GM19043 (cell line): ENCODE measurements around the gene DIO3.
"Not testable (repeated sequence)": the region's sequence is repeated elsewhere in the genome, so short reads cannot be mapped to it uniquely, and the experiment has no call there.

Experiments
- ATAC-seq: cut with Tn5 transposase; IDR thresholded peaks from one replicate; pipeline ENCODE4 v1.9.1; 2021; ENCODE audit warnings: low read depth; ENCODE audit not compliant: unreplicated experiment

DIO3 gene

DNA sequence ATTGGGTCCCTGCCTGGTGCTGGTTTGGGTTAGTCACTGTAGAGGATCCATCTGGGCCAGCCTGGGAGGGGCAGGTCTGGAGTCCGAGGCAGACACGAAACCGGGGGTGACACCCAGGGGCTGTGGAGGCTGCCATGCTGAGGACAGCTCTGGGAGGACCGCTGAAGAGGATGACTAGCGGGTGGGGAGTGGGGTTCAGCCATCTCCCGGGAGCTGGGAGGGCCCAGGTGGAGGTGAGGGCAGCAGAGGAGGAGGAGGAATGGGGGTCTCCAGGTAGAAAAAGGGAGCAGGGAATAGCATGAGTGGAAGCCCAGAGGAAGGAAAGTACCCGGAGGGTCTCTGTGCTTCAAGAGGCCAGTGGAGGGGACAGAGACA is 4.0 kb upstream of the DIO3 start:
- no peak for ATAC-seq

DNA sequence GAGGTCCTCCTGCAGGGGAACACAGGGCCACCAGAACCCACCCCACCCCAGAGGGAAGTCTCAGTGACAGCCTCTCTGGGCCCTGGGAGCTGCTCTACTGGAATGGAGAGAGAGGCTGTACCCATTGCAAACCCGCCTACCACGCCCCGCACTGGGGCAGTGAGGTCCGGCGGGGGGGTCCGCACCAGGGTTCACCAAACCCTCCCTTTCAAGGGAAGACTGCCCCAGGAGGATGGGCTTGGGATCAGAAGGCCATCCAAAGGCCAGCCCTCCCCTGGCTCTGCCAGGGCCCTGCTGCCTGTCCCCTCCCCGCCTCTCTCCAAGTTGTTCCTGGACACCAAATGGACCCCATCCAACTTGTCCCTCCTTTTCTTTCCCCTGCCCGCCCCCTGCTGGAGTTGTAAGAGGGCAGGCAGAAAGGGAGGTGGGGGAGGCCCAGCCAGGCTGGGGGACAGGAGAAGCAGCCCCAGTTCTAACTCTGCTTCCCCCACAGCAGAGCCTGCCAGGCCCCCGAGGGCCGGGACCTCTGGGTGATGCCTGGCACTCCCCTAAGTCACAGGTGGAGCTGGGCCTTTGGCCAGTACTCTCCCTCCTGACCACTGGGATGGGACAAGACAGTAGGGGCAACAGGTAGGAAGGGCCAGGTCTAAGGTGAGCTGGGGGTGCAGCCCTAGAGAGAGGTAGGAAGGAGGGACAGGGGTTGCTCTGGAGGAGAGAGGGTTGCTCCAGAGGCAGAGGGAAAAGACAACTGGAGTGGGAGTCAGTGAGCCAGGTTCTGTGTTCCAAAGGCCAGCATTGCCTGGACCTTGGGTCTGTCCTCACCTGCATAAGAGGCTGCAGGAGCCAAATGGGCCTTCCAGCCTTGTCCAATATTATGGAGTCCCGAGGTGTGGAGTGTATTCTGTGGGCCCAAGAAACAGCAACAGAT is 3.2 kb upstream of the DIO3 start:
- ATAC-seq: no peak

DNA sequence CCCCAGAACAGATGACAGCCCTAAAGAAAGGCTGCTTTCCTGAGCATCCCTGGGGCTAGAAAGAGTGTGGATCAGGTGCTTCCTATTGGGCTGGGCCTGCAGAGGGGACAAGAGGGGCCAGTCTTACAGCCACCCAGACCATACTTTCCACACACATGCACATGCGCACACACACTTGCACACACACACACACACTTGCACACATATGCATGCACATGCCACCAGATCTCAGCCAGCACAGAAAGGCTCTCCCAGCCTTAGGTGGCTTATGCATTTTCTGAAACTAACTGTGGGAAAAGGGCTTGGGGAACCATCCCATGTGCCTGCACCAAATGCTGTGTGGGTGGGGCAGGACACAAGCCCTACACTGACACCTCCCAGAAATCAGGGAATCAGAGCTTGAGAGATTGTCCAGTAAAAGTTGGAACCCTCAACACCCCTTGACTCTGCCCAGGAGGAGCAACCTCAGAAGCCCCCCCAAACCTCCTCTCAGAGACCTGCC is 2.5 kb upstream of the DIO3 start:
- ATAC-seq: no peak

DNA sequence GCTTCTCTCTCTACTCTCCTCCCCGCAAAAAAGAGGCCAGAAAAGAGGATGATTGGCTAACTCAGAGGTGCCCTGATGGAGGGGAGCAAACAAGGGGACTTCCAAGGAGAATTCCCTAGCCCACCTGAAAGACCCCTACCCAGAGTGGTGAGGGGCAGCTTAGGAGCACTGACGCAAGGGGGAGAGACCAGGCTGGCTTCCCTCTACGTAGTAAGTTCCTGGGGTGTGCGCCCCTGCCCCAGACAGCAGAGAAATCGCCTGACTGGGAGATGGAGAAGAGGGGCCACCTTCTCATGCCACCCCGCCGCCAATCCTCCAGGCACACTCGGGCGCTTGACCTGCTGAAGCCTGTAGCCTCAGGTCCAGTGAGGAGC is 2.1 kb upstream of the DIO3 start:
- ATAC-seq: no peak

DNA sequence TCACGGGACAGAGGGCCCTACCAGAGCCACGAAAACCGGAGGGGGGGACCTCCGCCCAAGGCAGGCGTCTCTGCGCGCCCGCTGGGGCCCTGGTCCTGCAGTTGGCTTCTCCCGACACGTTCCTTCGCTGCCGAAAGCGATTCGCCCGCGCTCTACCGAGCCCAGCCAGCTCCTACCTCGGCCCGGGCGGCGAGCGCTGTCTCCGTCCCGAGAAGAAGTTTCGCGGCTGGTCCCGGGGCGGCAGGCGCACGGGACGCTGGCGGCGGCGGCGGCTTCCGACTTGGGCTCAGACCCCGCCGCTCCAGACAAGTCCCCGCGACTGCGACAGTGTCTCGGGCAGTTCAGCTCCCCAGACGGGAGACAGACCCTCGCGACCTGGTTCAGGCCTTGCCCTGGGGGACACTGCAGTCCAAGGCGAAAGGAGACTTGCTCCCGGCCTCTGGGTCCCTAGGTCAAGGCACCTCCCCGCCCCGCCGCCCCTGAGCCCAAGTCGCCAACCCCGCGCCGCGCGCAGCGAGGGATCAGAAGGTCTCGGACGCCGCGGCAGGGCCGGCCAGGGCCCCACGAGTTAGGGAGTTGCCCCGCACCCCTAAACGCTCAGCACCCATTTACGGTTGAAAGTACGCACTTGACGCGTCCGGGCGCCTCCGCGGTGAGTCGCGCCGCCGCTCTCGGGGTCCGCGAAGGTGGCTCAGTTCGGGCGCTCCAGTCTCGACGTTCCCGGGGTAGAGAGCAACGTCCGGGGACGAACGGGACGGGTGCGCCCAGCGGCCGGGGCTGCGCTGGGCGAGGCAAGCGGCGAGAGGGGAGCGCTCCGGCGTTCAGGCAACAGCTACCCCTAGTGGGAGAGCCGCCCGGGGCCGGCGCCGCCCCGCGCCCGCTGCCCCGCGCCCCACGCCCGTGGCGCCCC is 1.4 kb upstream of the DIO3 start:
- ATAC-seq: no peak

DNA sequence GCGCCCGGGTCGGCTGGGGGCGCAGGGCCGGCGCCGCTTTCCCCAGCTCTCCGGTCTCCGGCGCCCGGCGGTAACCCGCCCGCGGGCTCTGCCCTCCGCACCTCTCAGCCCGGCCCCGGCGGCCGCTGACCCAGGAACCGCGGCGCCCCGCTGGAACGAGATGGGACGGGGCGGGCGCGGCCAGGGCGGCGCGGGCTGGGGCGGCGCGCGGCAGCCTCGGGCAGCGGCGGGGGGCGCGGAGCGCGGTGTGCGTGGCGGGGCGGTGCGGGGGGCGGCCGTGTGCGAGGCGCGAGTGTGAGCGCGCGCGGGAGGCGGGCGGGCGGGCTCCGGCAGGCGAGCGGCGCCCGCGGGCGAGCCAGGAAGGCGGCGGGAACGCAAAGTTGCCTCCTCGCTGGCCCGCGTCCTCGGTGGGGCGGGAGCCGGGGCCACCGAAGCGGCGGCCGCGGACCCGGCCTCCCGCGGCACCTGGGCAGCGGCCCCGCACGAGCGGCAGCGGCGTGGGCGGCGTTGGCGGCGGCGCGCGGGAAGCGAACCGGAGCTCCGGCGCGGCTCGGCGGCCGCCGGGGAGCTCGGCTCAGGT is 671 bp upstream of the DIO3 start:
- ATAC-seq: no peak

DNA sequence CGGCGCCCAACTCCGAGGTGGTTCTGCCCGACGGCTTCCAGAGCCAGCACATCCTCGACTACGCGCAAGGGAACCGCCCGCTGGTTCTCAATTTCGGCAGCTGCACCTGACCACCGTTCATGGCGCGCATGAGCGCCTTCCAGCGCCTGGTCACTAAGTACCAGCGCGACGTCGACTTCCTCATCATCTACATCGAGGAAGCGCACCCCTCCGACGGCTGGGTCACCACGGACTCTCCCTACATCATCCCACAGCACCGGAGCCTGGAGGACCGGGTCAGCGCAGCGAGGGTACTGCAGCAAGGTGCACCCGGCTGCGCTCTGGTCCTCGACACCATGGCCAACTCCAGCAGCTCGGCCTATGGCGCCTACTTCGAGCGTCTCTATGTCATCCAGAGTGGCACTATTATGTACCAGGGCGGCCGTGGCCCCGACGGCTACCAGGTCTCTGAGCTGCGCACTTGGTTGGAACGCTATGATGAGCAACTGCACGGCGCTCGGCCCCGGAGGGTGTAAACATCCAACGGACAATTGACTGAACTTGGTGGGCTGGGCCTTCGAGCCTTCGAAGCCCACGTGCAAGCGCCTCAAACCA is 699 bp downstream of the DIO3 start:
- ATAC-seq: no peak

DNA sequence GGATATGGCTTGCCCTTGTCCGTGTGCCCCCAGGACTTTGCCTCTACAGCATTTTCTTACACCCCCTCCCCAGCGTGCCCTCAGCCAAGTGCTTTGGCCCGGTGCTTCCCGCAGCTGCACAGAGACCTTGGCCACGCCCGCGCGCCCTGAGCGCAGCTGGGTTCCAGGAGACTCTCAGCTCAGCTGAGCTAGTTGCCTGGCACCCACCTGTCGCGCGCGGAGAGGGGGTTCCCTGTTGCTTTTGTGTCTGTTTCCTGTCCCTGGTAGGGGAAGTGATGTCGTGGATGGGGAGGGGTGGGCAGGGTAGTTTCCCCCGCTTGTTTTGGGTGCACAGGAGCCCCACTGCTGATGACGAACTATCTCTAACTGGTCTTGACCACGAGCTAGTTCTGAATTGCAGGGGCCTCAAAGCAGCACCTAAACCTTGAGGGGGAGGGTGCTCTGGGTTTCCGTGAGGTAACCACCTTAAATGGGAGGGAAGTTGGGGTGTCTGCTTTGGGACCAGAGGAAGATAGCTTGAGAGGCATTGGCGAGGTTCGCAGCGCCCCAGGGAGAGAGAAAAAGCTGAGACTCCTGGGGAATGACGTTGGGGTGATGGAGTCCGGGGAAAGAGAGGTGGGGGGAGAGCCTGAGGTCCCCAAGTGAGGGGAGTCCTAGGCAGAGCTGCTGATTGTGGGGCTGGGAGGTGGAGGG is 1.5 kb downstream of the DIO3 start:
- ATAC-seq: no peak

DNA sequence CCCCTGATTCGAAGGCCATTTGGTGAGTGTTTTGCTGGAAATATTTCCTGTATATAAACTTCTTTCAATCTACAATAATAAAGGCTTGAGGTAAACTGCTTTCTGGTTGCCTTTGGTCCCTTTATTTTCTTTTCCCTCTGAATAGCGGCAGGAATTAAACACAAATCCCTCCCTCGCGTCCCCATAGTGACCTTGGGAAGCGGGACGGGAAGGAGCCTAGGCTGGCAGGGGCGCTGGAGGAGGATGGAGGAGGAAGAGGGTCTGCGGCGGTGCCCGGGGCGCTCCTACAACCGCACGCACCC is 2.0 kb downstream of the DIO3 start:
- no peak for ATAC-seq

DNA sequence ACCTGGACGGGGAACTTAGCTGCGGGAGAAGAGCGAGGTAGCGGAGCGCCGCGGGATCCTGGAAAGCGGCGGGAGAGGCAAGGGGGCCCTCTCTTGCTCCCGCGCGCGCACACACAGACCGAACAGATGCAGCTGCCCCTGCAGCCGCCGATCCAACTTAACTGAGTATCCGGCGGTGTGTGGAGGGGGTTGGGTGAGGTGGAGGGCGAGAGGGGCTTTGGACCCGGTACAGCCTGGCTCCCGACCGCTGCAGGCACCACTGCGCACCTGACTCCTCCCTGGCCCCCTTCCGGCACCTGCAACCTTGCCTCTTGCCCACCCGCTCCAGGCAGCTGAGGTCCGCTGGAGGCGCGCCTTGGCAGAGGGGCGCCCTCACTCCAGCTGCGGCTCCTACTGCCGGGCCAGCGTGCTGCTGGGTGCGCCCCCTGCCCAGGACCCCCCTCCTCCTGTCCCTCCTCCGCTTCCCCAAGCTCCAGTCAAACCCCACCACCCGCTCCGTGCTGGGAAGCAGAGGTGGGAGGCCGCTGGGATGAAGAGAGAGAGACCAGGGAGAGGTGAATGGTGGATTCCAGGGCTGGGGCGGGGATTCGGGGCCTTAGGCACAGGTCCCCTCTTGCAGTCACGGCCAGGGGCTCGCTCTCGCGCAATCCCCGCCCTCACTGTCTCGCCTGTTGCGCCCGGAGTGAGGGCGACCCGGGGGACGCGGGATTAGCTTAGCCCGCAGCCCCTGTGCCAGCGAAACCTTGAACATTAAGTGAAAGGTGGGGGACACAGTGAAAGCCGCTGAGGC is 2.6 kb downstream of the DIO3 start:
- no peak for ATAC-seq

DNA sequence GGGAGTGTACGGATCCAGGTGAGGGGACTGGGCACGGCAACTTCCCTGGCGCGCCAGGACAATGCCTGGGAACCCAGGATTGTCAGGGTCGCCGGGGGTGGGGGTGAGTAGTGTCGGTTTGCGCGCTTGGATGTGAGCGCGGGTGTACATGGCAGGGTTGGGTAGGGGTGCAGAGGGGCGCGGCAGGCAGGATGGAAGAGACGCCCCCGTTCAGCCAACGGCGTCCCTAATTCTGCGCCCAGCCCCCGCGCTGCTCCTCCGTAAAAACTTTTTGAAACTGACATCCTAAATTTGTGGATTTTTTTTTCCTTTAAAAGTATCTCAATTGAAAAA is 3.1 kb downstream of the DIO3 start:
- no peak for ATAC-seq

DNA sequence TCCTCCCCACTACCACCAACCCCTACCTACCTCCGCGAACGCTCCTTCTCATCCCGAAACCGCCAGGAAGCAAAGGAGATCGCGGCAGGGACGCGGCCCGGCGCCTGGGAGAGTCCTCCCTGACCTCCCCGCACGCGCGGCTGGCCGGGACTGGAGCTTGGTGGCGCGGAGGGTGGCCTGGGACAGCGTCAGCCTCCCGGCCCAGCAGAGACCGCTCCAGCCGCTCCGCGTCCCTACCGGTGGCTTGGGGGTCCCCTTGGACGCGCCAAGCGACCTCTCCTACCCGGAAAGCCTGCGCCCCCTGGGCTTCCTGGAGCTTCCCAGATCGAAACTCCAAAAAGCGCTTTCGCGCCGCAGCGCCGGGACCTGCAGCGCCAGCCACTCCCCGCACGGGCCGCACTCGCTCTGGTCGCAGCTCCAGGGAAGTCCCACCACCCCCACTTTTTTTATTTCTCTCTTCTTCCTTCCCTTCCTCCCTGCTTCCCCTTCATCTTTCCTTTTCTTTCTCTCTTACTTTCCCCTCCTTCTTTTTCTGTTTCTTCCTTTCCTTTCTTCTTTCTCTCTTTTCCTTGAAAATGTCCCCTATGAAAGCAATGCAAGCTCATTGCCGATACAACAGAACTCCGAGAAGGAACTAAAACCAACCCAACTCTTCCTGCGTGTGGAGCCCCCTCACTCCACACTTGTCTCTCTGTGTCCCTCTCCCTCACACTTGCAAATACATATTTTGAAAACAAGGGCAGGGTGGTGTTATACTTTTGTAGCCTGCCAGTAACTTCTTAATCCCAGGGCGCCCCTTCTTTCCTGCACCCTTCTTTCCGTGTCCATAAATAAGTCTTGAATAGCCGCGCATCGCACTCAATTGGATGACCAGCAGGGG is 3.8 kb downstream of the DIO3 start:
- ATAC-seq: no peak

DNA sequence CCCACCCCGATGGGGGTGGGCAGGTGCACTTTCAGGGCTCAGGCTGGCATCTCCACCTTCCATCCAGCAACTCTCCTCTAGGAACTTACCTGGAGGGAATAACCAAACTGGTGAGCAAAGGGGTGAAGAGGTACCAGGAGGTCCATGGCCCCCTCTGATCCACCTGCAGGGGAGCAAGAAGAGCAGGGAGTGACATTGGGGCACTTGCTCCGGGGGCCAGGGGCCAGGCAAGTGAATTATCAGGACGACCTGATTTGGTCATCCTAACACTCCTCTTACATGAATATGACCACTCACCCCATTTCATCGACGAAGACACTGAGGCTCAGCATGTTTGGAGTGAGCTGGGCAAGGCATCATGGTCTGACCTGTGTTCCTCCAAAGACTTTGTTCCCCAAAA is 6.0 kb downstream of the DIO3 start:
- no peak for ATAC-seq

DNA sequence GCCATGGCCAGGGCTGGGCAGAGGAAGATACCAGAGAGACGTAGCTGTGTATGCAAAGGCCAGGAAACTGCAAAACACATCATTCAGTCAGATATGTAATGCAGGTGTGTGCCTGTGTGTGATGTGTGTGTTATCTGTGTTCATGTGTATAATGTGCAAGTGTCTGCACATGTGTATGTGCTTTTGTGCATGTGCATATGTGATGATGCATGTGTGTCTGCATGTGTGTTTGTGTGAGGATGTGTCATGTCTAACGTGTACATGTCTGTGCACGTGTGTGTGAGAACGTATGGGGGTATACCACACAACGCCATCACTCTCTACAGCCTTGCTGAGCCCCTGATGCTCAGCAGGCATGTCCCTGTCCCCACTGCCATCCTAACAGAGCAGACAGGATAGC is 9.7 kb downstream of the DIO3 start:
- ATAC-seq: no peak

DNA sequence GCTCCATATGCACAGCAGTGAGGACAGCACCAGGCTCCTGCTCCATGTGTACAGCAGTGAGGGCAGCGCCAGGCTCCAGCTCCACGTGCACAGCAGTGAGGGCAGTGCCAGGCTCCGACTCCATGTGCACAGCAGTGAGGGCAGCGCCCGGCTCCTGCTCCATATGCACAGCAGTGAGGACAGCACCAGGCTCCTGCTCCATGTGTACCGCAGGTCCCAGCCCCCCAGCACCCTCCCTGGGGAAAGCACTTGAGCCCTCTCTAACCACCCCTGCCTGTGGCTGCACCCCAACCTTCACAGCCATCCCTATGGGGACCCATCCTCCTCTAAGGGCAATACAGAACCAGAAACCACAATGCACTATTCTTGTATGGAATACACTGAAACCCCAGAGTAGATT is 11.2 kb downstream of the DIO3 start:
- ATAC-seq: not testable (repeated sequence)

DNA sequence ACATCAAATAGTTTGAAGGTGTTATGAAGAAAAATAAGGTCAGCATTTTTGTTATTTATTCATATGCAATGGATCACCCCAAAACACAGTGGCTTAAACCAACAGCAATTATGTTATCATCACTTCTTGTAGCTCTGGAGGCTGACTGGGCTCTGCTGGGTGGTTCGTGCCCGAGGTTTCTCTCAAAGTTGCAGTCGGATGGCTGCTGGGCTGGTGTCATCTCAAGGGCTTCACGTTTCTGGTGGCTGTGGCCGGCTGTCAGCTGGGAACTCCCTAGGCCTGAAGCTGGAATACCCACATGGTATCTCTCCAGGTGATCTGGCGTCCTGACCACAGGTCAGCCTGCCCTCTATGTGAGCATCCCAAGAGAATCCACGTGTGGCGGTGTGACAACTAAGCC is 12.0 kb downstream of the DIO3 start:
- ATAC-seq: no peak

DNA sequence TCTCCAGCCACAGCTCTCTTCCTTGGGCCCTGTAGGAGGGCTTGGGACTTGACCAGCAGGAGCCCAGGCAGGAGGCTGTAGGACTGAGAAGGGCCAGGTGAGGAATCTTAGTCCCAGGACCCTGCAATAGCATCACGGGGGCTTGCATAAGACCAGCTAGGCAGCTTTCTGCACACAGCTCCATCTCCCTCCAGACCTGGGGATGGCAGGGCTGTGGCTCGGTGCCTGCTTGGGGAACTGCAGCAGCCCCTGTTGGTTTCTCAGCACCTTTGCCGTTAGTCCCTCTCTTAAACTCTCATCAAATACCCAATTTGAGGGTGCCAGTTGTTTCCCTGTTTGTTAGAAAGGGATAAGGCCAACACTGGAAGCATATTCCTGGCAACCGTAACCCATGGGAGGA is 14.3 kb downstream of the DIO3 start:
- no peak for ATAC-seq

DNA sequence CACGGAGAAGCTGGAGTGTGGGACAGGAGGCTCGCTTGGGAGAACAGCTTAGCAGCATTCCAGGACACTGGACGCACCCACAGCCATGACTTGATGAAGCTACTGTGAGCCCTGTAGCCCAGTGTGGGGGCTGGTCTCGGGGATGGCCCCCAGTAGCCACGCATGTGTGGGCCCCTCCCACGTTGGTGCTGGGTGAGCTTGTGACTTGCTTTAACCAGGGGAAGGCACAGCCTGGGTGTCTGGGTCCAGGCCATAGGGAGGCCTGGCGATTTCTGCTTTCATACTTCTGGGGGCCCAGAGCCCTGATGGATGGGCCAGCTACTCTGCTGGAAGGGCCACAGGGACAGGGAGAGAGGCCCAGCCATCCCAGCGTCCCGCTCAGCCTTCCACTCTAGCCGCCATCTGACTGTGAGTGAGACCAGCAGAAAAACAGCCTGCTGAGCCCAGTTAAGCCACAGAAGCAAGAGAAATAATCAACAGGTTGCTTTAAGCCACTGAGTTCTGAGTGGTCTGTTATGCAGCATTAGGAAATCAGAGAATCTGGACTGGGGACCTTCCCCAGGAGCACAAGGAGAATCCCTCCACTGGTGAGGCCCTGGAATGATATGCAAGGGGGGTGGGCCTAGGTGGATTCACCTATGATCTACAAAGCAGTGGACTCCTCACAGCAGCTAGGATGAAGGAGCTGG is 16.1 kb downstream of the DIO3 start:
- ATAC-seq: no peak
